ENCODE results near the gene CTAGE9. TPM values are rescaled to one million over a fixed set of nuclear protein-coding genes. Genes with fewer than 3 reads are reported as not detected.

The CTAGE9 gene
- polyA plus RNA-seq, 3 donors = not detected

- DNase-seq = no peak
- peaks cover 0 to 2% of the 10 kb centered on the region in 2 donors for H3K27me3 ChIP-seq (ENCODE audit: control insufficient read depth in 2 of 2, insufficient read depth in 2 of 2, low read length in 2 of 2)
- no CpG with 5 or more reads among the region's 5 CpGs for WGBS (ENCODE audit: insufficient coverage)
- no peaks in the 10 kb centered on the region for H4K20me1 ChIP-seq (ENCODE audit: insufficient read depth, low read length)
- H3K36me3 Mint-ChIP-seq = no peaks in the 10 kb centered on the region
- H3K27ac ChIP-seq (ENCODE audit: low read depth in 1 of 2, low read length in 2 of 2) = no peak overlapping the region
- no peaks in the 10 kb centered on the region for H3K36me3 ChIP-seq (replicated peaks in 1 of 2; ENCODE audit: control insufficient read depth in 1 of 2, insufficient read depth in 2 of 2, low read length in 2 of 2)
- no peak for TF ChIP-seq CTCF (IDR thresholded peaks at IDR 0.05)
- no peak overlapping the region for H3K9ac ChIP-seq (ENCODE audit: insufficient read depth, low read length, poor library complexity, severe bottlenecking)
- no peaks in the 10 kb centered on the region for H3K4me1 Mint-ChIP-seq
- H3K4me3 ChIP-seq (replicated peaks in 1 of 3; ENCODE audit: low read depth in 2 of 3, low read length in 3 of 3) = no peak overlapping the region
- no peak overlapping the region for H3K4me3 Mint-ChIP-seq
- H3K9me3 Mint-ChIP-seq = peaks cover 0 to 3% (median 0%) of the 10 kb centered on the region in 7 donors
- intact Hi-C loops (cut with micrococcal nuclease) = no loop called here
- H3K79me2 ChIP-seq (ENCODE audit: insufficient read depth, low read length) = no peaks in the 10 kb centered on the region
- no peak overlapping the region for H3K4me2 ChIP-seq (replicated peaks; ENCODE audit: extremely low read depth, low read length, poor library complexity, severe bottlenecking)
- no peaks in the 10 kb centered on the region for H3K9me3 ChIP-seq (replicated peaks in 1 of 2; ENCODE audit: control insufficient read depth in 1 of 2, insufficient read depth in 1 of 2, low read length in 2 of 2)
- H3K27ac Mint-ChIP-seq = no peak overlapping the region
- H2AFZ ChIP-seq (ENCODE audit: insufficient read depth, low read depth, low read length, poor library complexity, severe bottlenecking) = no peak overlapping the region
- peaks cover 0 to 8% (median 3%) of the 10 kb centered on the region in 3 donors for H3K27me3 Mint-ChIP-seq (ENCODE audit: low read depth in 3 of 3)
- no peaks in the 10 kb centered on the region for H3K4me1 ChIP-seq (ENCODE audit: control insufficient read depth in 1 of 2, insufficient read depth in 2 of 2, low read length in 2 of 2)
Observed at GRCh38 chr6:131745476-131745875, 34.7 kb upstream of the CTAGE9 start.

- WGBS (ENCODE audit: insufficient coverage) = 61% methylated on average over 3 of the region's 6 CpGs
- Histone ChIP-seq H3K9ac (ENCODE audit: insufficient read depth, low read length, poor library complexity, severe bottlenecking) (no peak overlapping the region), H3K9me3 (replicated peaks in 1 of 2; ENCODE audit: control insufficient read depth in 1 of 2, insufficient read depth in 1 of 2, low read length in 2 of 2) (no peaks in the 10 kb centered on the region), H3K79me2 (ENCODE audit: insufficient read depth, low read length) (no peaks in the 10 kb centered on the region), H2AFZ (ENCODE audit: insufficient read depth, low read depth, low read length, poor library complexity, severe bottlenecking) (no peak overlapping the region), H3K27me3 (ENCODE audit: control insufficient read depth in 2 of 2, insufficient read depth in 2 of 2, low read length in 2 of 2) (peaks cover 0 to 2% of the 10 kb centered on the region in 2 donors), H3K4me1 (ENCODE audit: control insufficient read depth in 1 of 2, insufficient read depth in 2 of 2, low read length in 2 of 2) (no peaks in the 10 kb centered on the region), H4K20me1 (ENCODE audit: insufficient read depth, low read length) (no peaks in the 10 kb centered on the region), H3K36me3 (replicated peaks in 1 of 2; ENCODE audit: control insufficient read depth in 1 of 2, insufficient read depth in 2 of 2, low read length in 2 of 2) (no peaks in the 10 kb centered on the region), H3K27ac (ENCODE audit: low read depth in 1 of 2, low read length in 2 of 2) (no peak overlapping the region), H3K4me3 (replicated peaks in 1 of 3; ENCODE audit: low read depth in 2 of 3, low read length in 3 of 3) (no peak overlapping the region), H3K4me2 (replicated peaks; ENCODE audit: extremely low read depth, low read length, poor library complexity, severe bottlenecking) (no peak overlapping the region)
- peaks cover 0 to 3% (median 0%) of the 10 kb centered on the region in 7 donors for H3K9me3 Mint-ChIP-seq
- no peaks in the 10 kb centered on the region for H3K36me3 Mint-ChIP-seq
- TF ChIP-seq CTCF (IDR thresholded peaks at IDR 0.05) = no peak
- H3K27me3 Mint-ChIP-seq (ENCODE audit: low read depth in 3 of 3) = peaks cover 0 to 8% (median 3%) of the 10 kb centered on the region in 3 donors
- no peak for DNase-seq
- H3K27ac Mint-ChIP-seq = no peak overlapping the region
- H3K4me1 Mint-ChIP-seq = no peaks in the 10 kb centered on the region
- H3K4me3 Mint-ChIP-seq = peak overlapping the region in 1 of 2 donors; percentile 6
- intact Hi-C loops (cut with micrococcal nuclease) = no loop called here
Observed at GRCh38 chr6:131744432-131745287, 33.8 kb upstream of the CTAGE9 start.
